Activated naive CD8-positive, alpha-beta T cell treated with anti-CD3 and anti-CD28 coated beads, Interleukin-2, amount 50 U/mL, for 24 hours (primary cell): ENCODE results near the gene P2RX6.
"Not testable (repeated sequence)": the region's sequence is repeated elsewhere in the genome, so short reads cannot be mapped to it uniquely, and the experiment has no call there.

Experiments
- ATAC-seq: fragments of 150-1000 bp; cut with Tn5 transposase; one replicate; pipeline ENCODE4 v1.10.0; 2021
- DNase-seq: peaks from one replicate; pipeline ENCODE4 v3.0.0; 2021
- H3K27ac Mint-ChIP-seq: one replicate; pipeline ENCODE4 v1.8.0; 2021; ENCODE audit warnings: mild to moderate bottlenecking, mixed read lengths
- H3K27me3 Mint-ChIP-seq: one replicate; pipeline ENCODE4 v1.8.0; 2021; ENCODE audit warnings: mixed read lengths
- H3K36me3 Mint-ChIP-seq: one replicate; pipeline ENCODE4 v1.8.0; 2021; ENCODE audit warnings: low read depth, mixed read lengths
- H3K4me1 Mint-ChIP-seq: one replicate; pipeline ENCODE4 v1.8.0; 2021; ENCODE audit warnings: mixed read lengths
- H3K4me3 Mint-ChIP-seq: one replicate; pipeline ENCODE4 v1.8.0; 2021; ENCODE audit warnings: mild to moderate bottlenecking, moderate library complexity, mixed read lengths
- H3K9me3 Mint-ChIP-seq: one replicate; pipeline ENCODE4 v1.8.0; 2021; ENCODE audit warnings: mixed read lengths

The P2RX6 gene

GRCh38 chr22:21041937-21042336 lies 27.0 kb downstream of the P2RX6 start:
- Mint-ChIP-seq H3K27ac (no peak overlapping the region), H3K36me3 (no peaks in the 10 kb centered on the region), H3K4me1 (peaks cover 26% of the 10 kb centered on the region), H3K4me3 (no peak overlapping the region), H3K9me3 (no peaks in the 10 kb centered on the region), H3K27me3 (peaks cover 24% of the 10 kb centered on the region)
- DNase-seq (no peak), ATAC-seq (no peak)

- peaks cover 26% of the 10 kb centered on the region for H3K4me1 Mint-ChIP-seq
- H3K27me3 Mint-ChIP-seq = peaks cover 24% of the 10 kb centered on the region
- no peaks in the 10 kb centered on the region for H3K36me3 Mint-ChIP-seq
- no peak overlapping the region for H3K4me3 Mint-ChIP-seq
- H3K27ac Mint-ChIP-seq = no peak overlapping the region
- DNase-seq (no peak), ATAC-seq (no peak)
- no peaks in the 10 kb centered on the region for H3K9me3 Mint-ChIP-seq
Measured at GRCh38 chr22:21042978-21043859, 28.3 kb downstream of the P2RX6 start.

- no peaks in the 10 kb centered on the region for H3K9me3 Mint-ChIP-seq
- peaks cover 24% of the 10 kb centered on the region for H3K27me3 Mint-ChIP-seq
- DNase-seq (no peak), ATAC-seq (no peak)
- H3K4me3 Mint-ChIP-seq = no peak overlapping the region
- H3K27ac Mint-ChIP-seq = no peak overlapping the region
- no peaks in the 10 kb centered on the region for H3K36me3 Mint-ChIP-seq
- H3K4me1 Mint-ChIP-seq = peaks cover 26% of the 10 kb centered on the region
Measured at GRCh38 chr22:21043860-21044535, 29.0 kb downstream of the P2RX6 start.

GRCh38 chr22:21044931-21045584 lies 30.1 kb downstream of the P2RX6 start:
- Mint-ChIP-seq H3K4me3 (peak overlapping the region; percentile 66), H3K27ac (no peak overlapping the region), H3K9me3 (no peaks in the 10 kb centered on the region), H3K27me3 (peaks cover 23% of the 10 kb centered on the region), H3K36me3 (no peaks in the 10 kb centered on the region), H3K4me1 (peaks cover 26% of the 10 kb centered on the region)
- DNase-seq = no peak
- peak; percentile 31 for ATAC-seq

- peaks cover 23% of the 10 kb centered on the region for H3K27me3 Mint-ChIP-seq
- H3K4me1 Mint-ChIP-seq = peaks cover 26% of the 10 kb centered on the region
- DNase-seq = peak; percentile 83
- peak within 1 kb of the TSS; percentile 77 for H3K27ac Mint-ChIP-seq
- H3K9me3 Mint-ChIP-seq = no peaks in the 10 kb centered on the region
- peak; percentile 92 for ATAC-seq
- peak within 1 kb of the TSS; percentile 66 for H3K4me3 Mint-ChIP-seq
- no peaks in the 10 kb centered on the region for H3K36me3 Mint-ChIP-seq
Measured at GRCh38 chr22:21045585-21046294, 30.8 kb downstream of the P2RX6 start, which contains the start of gene LRRC74B. LRRC74B (plus strand) TSS chr22:21045946; CDS start chr22:21045987, 41 bp downstream.

- H3K4me1 Mint-ChIP-seq = peaks cover 27% of the 10 kb centered on the region
- peaks cover 23% of the 10 kb centered on the region for H3K27me3 Mint-ChIP-seq
- H3K27ac Mint-ChIP-seq = no peak overlapping the region
- H3K4me3 Mint-ChIP-seq = no peak overlapping the region
- ATAC-seq (no peak), DNase-seq (no peak)
- H3K9me3 Mint-ChIP-seq = no peaks in the 10 kb centered on the region
- H3K36me3 Mint-ChIP-seq = no peaks in the 10 kb centered on the region
Measured at GRCh38 chr22:21047035-21047661, 32.2 kb downstream of the P2RX6 start.

- DNase-seq = no peak
- H3K4me3 Mint-ChIP-seq = no peak overlapping the region
- H3K9me3 Mint-ChIP-seq = no peaks in the 10 kb centered on the region
- peaks cover 23% of the 10 kb centered on the region for H3K27me3 Mint-ChIP-seq
- H3K27ac Mint-ChIP-seq = no peak overlapping the region
- no peak for ATAC-seq
- H3K4me1 Mint-ChIP-seq = peaks cover 27% of the 10 kb centered on the region
- H3K36me3 Mint-ChIP-seq = no peaks in the 10 kb centered on the region
Measured at GRCh38 chr22:21047730-21048129, 32.8 kb downstream of the P2RX6 start.

- H3K9me3 Mint-ChIP-seq, H3K4me3 Mint-ChIP-seq, H3K36me3 Mint-ChIP-seq, DNase-seq, H3K27ac Mint-ChIP-seq, ATAC-seq: not testable (repeated sequence)
- Mint-ChIP-seq H3K27me3 (peaks cover 16% of the 10 kb centered on the region), H3K4me1 (peaks cover 21% of the 10 kb centered on the region)
Measured at GRCh38 chr22:21048448-21048847, 33.5 kb downstream of the P2RX6 start.

- H3K27ac Mint-ChIP-seq, H3K4me3 Mint-ChIP-seq, H3K9me3 Mint-ChIP-seq, H3K36me3 Mint-ChIP-seq, ATAC-seq, DNase-seq: not testable (repeated sequence)
- Mint-ChIP-seq H3K4me1 (peaks cover 18% of the 10 kb centered on the region), H3K27me3 (peaks cover 12% of the 10 kb centered on the region)
Measured at GRCh38 chr22:21048965-21049364, 34.0 kb downstream of the P2RX6 start.

GRCh38 chr22:21051145-21051830 lies 36.3 kb downstream of the P2RX6 start:
- no peaks in the 10 kb centered on the region for H3K36me3 Mint-ChIP-seq
- no peaks in the 10 kb centered on the region for H3K9me3 Mint-ChIP-seq
- peaks cover 8% of the 10 kb centered on the region for H3K4me1 Mint-ChIP-seq
- H3K27ac Mint-ChIP-seq = no peak overlapping the region
- ATAC-seq = no peak
- no peak for DNase-seq
- H3K27me3 Mint-ChIP-seq = peaks cover under 1% of the 10 kb centered on the region
- no peak overlapping the region for H3K4me3 Mint-ChIP-seq

- DNase-seq (no peak), ATAC-seq (no peak)
- no peaks in the 10 kb centered on the region for H3K9me3 Mint-ChIP-seq
- H3K4me3 Mint-ChIP-seq = no peak overlapping the region
- H3K27me3 Mint-ChIP-seq = peaks cover 4% of the 10 kb centered on the region
- peaks cover 11% of the 10 kb centered on the region for H3K4me1 Mint-ChIP-seq
- no peaks in the 10 kb centered on the region for H3K36me3 Mint-ChIP-seq
- no peak overlapping the region for H3K27ac Mint-ChIP-seq
Measured at GRCh38 chr22:21051831-21052400, 37.0 kb downstream of the P2RX6 start.

GRCh38 chr22:21052715-21053459 lies 37.9 kb downstream of the P2RX6 start:
- H3K27ac Mint-ChIP-seq = no peak overlapping the region

More at GRCh38 chr22:21052715-21053459, 37.9 kb downstream of the P2RX6 start:
- ATAC-seq (no peak), DNase-seq (no peak)
- Mint-ChIP-seq H3K36me3 (no peaks in the 10 kb centered on the region), H3K4me1 (peaks cover 11% of the 10 kb centered on the region), H3K9me3 (no peaks in the 10 kb centered on the region), H3K4me3 (no peak overlapping the region), H3K27me3 (peaks cover 4% of the 10 kb centered on the region)
